Activated CD4-positive, CD25-positive, alpha-beta regulatory T cell (primary cell): ENCODE data around the gene HLCS.
"Not testable (repeated sequence)": the region's sequence is repeated elsewhere in the genome, so short reads cannot be mapped to it uniquely, and the experiment has no call there.

ENCODE experiments used
- DNase-seq, 4 experiments: peaks; one replicate each; lab custom pipeline; 2025; lab: John Stamatoyannopoulos, UW

HLCS gene

GRCh38 chr21:36966066-36966820, at the start of gene HLCS:
Gene HLCS (minus strand): TSS chr21:36966669. CDS start chr21:36966638, 31 bp downstream.
- peak; percentile 49 to 80 (median 64) for DNase-seq

- peak; percentile 52 to 58 (median 53) for DNase-seq
Observed at GRCh38 chr21:37009740-37010341, 43.4 kb upstream of the HLCS start.

- DNase-seq: no peak
Observed at GRCh38 chr21:37008724-37009123, 42.3 kb upstream of the HLCS start.

GRCh38 chr21:37006486-37007291, 40.2 kb upstream of the HLCS start, which contains the start of gene RIPPLY3:
Gene RIPPLY3 (plus strand): TSS chr21:37006702. CDS start chr21:37006773, 71 bp downstream.
- DNase-seq: no peak

- DNase-seq: no peak
Observed at GRCh38 chr21:37005548-37006485, 39.3 kb upstream of the HLCS start.

GRCh38 chr21:37003917-37004316, 37.4 kb upstream of the HLCS start:
- DNase-seq: not testable (repeated sequence)

- not testable (repeated sequence) for DNase-seq
Observed at GRCh38 chr21:37002851-37003250, 36.4 kb upstream of the HLCS start.

GRCh38 chr21:37001441-37001840, 35.0 kb upstream of the HLCS start:
- DNase-seq: no peak

- no peak for DNase-seq
Observed at GRCh38 chr21:37000381-37000780, 33.9 kb upstream of the HLCS start.

GRCh38 chr21:36999131-36999898, 32.8 kb upstream of the HLCS start:
- DNase-seq: no peak

GRCh38 chr21:36995285-36995684, 28.8 kb upstream of the HLCS start:
- not testable (repeated sequence) for DNase-seq

- no peak for DNase-seq
Observed at GRCh38 chr21:36994501-36995158, 28.2 kb upstream of the HLCS start.

- DNase-seq: no peak
Observed at GRCh38 chr21:36992671-36993070, 26.2 kb upstream of the HLCS start.

GRCh38 chr21:36990508-36991205, 24.2 kb upstream of the HLCS start:
- DNase-seq: no peak

- peak; percentile 67 to 79 (median 70) for DNase-seq
Observed at GRCh38 chr21:36989699-36990507, 23.4 kb upstream of the HLCS start.

GRCh38 chr21:36989199-36989698, 22.8 kb upstream of the HLCS start:
- DNase-seq: not testable (repeated sequence)

- DNase-seq: no peak
Observed at GRCh38 chr21:36988536-36988935, 22.1 kb upstream of the HLCS start.

GRCh38 chr21:36987845-36988244, 21.4 kb upstream of the HLCS start:
- DNase-seq: no peak
